Kidney epithelial cell (primary cell): Measurements from ENCODE around the gene HERC3. TPM values are rescaled to one million over a fixed set of nuclear protein-coding genes. Genes with fewer than 3 reads are reported as not detected.

Experiments used
- DNase-seq: peaks from one replicate; pipeline ENCODE4 v3.0.0-alpha.2; 2010; ENCODE audit warnings: low read depth
- H3K27me3 ChIP-seq: 2 replicates; pipeline ENCODE4 v1.6.0; 2011; ENCODE audit warnings: low read length; ENCODE audit not compliant: control insufficient read depth, insufficient read depth
- H3K36me3 ChIP-seq: 2 replicates; pipeline ENCODE4 v1.5.1; 2011; ENCODE audit warnings: low read length; ENCODE audit not compliant: control insufficient read depth, insufficient read depth
- H3K4me3 ChIP-seq: 2 replicates; pipeline ENCODE4 v1.5.1; 2011; ENCODE audit warnings: low read depth, mild to moderate bottlenecking, control low read depth, low read length
- CTCF ChIP-seq: IDR thresholded peaks from 2 replicates; pipeline ENCODE4 v1.5.1; 2011; ENCODE audit warnings: mild to moderate bottlenecking, moderate library complexity, low read length, control low read depth, inconsistent platforms; ENCODE audit not compliant: insufficient read depth, poor library complexity, severe bottlenecking
- total RNA-seq: library from RNA; depleted of rRNA; stranded (reverse); fragments of >200 nt; gene quantifications from 2 replicates; pipeline ENCODE4 v1.2.3, GENCODE V29; 2015

Gene HERC3
- total RNA-seq, 1 donor from 2014 or later = 7.2 TPM

- DNase-seq = no peak
- Histone ChIP-seq H3K27me3 (no peaks in the 10 kb centered on the region), H3K36me3 (no peaks in the 10 kb centered on the region), H3K4me3 (no peak overlapping the region)
- TF ChIP-seq CTCF = no peak
Measured at GRCh38 chr4:88587306-88587705, 5.0 kb upstream of the HERC3 start.

GRCh38 chr4:88592600-88593448 lies 544 bp downstream of the HERC3 start:
- DNase-seq = no peak
- no peak for TF ChIP-seq CTCF
- Histone ChIP-seq H3K4me3 (peak overlapping the region; percentile 84), H3K27me3 (no peaks in the 10 kb centered on the region), H3K36me3 (no peaks in the 10 kb centered on the region)

GRCh38 chr4:88597970-88598660 lies 5.8 kb downstream of the HERC3 start:
- Histone ChIP-seq H3K36me3 (no peaks in the 10 kb centered on the region), H3K4me3 (no peak overlapping the region), H3K27me3 (no peaks in the 10 kb centered on the region)
- TF ChIP-seq CTCF = no peak
- DNase-seq = no peak

GRCh38 chr4:88599298-88599697 lies 7.0 kb downstream of the HERC3 start:
- no peak for TF ChIP-seq CTCF
- no peaks in the 10 kb centered on the region for H3K36me3 ChIP-seq
- no peak for DNase-seq
- H3K4me3 ChIP-seq = no peak overlapping the region
- H3K27me3 ChIP-seq = no peaks in the 10 kb centered on the region

GRCh38 chr4:88599714-88600113 lies 7.4 kb downstream of the HERC3 start:
- H3K4me3 ChIP-seq = no peak overlapping the region

More at GRCh38 chr4:88599714-88600113, 7.4 kb downstream of the HERC3 start:
- Histone ChIP-seq H3K27me3 (no peaks in the 10 kb centered on the region), H3K36me3 (no peaks in the 10 kb centered on the region)
- no peak for TF ChIP-seq CTCF
- DNase-seq = no peak
